Testis (tissue), 3 donors: Measurements from ENCODE around the gene HOXB1. TPM values are rescaled to one million over a fixed set of nuclear protein-coding genes. Genes with fewer than 3 reads are reported as not detected.

Experiments
- DNase-seq: peaks from one replicate; pipeline ENCODE4 v3.0.0-alpha.2; 2019
- H3K27ac ChIP-seq, 2 donors: fragments of 200-600 bp; sonication (generic); one replicate each; pipeline ENCODE4 v1.5.1; 2019
- H3K27me3 ChIP-seq: fragments of 200-600 bp; sonication (generic); one replicate; pipeline ENCODE4 v1.5.1; 2019
- H3K36me3 ChIP-seq: fragments of 200-600 bp; sonication (generic); one replicate; pipeline ENCODE4 v1.5.1; 2017; ENCODE audit warnings: low read depth; ENCODE audit errors: missing control alignments
- H3K4me1 ChIP-seq: fragments of 200-600 bp; sonication (generic); one replicate; pipeline ENCODE4 v1.5.1; 2019
- H3K4me3 ChIP-seq, 2 donors: fragments of 200-600 bp; sonication (generic); one replicate each; pipeline ENCODE4 v1.5.1; 2017 to 2019
- H3K9me3 ChIP-seq: fragments of 200-600 bp; sonication (generic); one replicate; pipeline ENCODE4 v1.5.1; 2017
- CTCF ChIP-seq, 3 experiments: fragments of 450-650 bp in 2 of 3; fragments of 200-600 bp in 1 of 3; sonication (generic) in 1 of 3; IDR thresholded peaks; one replicate each; pipeline ENCODE4 v1.5.1; 2016 to 2019; ENCODE audit warnings: antibody characterized with exemption in 3 of 3, mild to moderate bottlenecking in 2 of 3, moderate library complexity in 1 of 3
- POLR2A ChIP-seq: fragments of 450-650 bp; IDR thresholded peaks from one replicate; pipeline ENCODE4 v1.6.1; 2017; ENCODE audit warnings: antibody characterized with exemption, mild to moderate bottlenecking, moderate library complexity
- WGBS, 2 donors: methylation state at CpG; one replicate each; pipeline ENCODE4 v1.1.5; 2018; 5-methylcytosine and 5-hydroxymethylcytosine counted together
- intact Hi-C: fragments of 100-400 bp; cut with DNase I; formaldehyde crosslinking; loops from one replicate; pipeline ENCODE4 v1.15.1; 2023; ENCODE audit warnings: low total_unique reads
- polyA plus RNA-seq: library from polyadenylated mRNA; stranded (reverse); fragments of 350-450 nt; fragmentation: Illumina TruSeq; extraction: RNeasy Lipid Tissue Mini Kit (QIAGEN cat#74804); gene quantifications from one replicate; pipeline ENCODE4 v1.2.3, GENCODE V29; 2014; ENCODE audit warnings: low read depth, low replicate concordance; ENCODE audit not compliant: insufficient read depth
- total RNA-seq, 2 donors: library from RNA; depleted of rRNA; stranded (reverse); fragments of >200 nt; gene quantifications; one replicate each; pipeline ENCODE4 v1.2.3, GENCODE V29; 2016

The HOXB1 gene
- total and polyA plus RNA-seq, 3 donors from 2014 or later = 1.1 TPM; not detected in 2

GRCh38 chr17:48546924-48547807 is 16.4 kb upstream of the HOXB1 start:
- no peak for DNase-seq
- no peak for TF ChIP-seq POLR2A
- no peak for TF ChIP-seq CTCF (IDR thresholded peaks at IDR 0.05)

GRCh38 chr17:48546137-48546923 is 15.5 kb upstream of the HOXB1 start:
- Histone ChIP-seq H3K4me3 (no peak overlapping the region), H3K9me3 (no peaks in the 10 kb centered on the region), H3K4me1 (peaks cover 4% of the 10 kb centered on the region), H3K27me3 (no peaks in the 10 kb centered on the region), H3K36me3 (no peaks in the 10 kb centered on the region), H3K27ac (no peak overlapping the region)
- no peak for TF ChIP-seq POLR2A
- no peak for TF ChIP-seq CTCF (IDR thresholded peaks at IDR 0.05)
- WGBS, 2 donors = 35 to 44% methylated on average over 10 of the region's 10 CpGs
- intact Hi-C loops = no loop called here
- DNase-seq = no peak

More at GRCh38 chr17:48546924-48547807, 16.4 kb upstream of the HOXB1 start:
- intact Hi-C loops = no loop called here
- 29 to 40% methylated on average over 10 of the region's 10 CpGs for WGBS, 2 donors
- H3K4me1 ChIP-seq = peaks cover 4% of the 10 kb centered on the region
- no peak overlapping the region for H3K27ac ChIP-seq
- H3K9me3 ChIP-seq = no peaks in the 10 kb centered on the region
- no peaks in the 10 kb centered on the region for H3K36me3 ChIP-seq
- H3K4me3 ChIP-seq = no peak overlapping the region
- no peaks in the 10 kb centered on the region for H3K27me3 ChIP-seq

GRCh38 chr17:48545539-48545938 is 14.7 kb upstream of the HOXB1 start:
- 73 to 75% methylated on average over 1 of the region's 1 CpG for WGBS, 2 donors
- no peaks in the 10 kb centered on the region for H3K36me3 ChIP-seq
- no peak for DNase-seq
- intact Hi-C loops = no loop called here
- no peak overlapping the region for H3K27ac ChIP-seq
- no peak overlapping the region for H3K4me3 ChIP-seq
- no peak for TF ChIP-seq CTCF (IDR thresholded peaks at IDR 0.05)
- H3K9me3 ChIP-seq = no peaks in the 10 kb centered on the region
- H3K4me1 ChIP-seq = peaks cover 4% of the 10 kb centered on the region
- no peaks in the 10 kb centered on the region for H3K27me3 ChIP-seq

GRCh38 chr17:48545022-48545375 is 14.2 kb upstream of the HOXB1 start, which contains the start of gene HOXB2:
HOXB2 (minus strand) TSS chr17:48545109; CDS start chr17:48544911, 198 bp downstream.
- H3K27me3 ChIP-seq = no peaks in the 10 kb centered on the region
- no peaks in the 10 kb centered on the region for H3K36me3 ChIP-seq
- H3K9me3 ChIP-seq = no peaks in the 10 kb centered on the region
- TF ChIP-seq CTCF (IDR thresholded peaks at IDR 0.05) (no peak), POLR2A (no peak)
- WGBS, 2 donors = 15 to 34% methylated on average over 12 of the region's 12 CpGs
- H3K27ac ChIP-seq = peak within 1 kb of the TSS; percentile 72 to 81
- intact Hi-C loops = no loop called here
- peaks cover 4% of the 10 kb centered on the region for H3K4me1 ChIP-seq
- peak within 1 kb of the TSS; percentile 52 to 69 for H3K4me3 ChIP-seq
- DNase-seq = no peak
